Peyer's patch (tissue), 4 donors: Measurements from ENCODE around the gene TMEFF1. TPM values are rescaled to one million over a fixed set of nuclear protein-coding genes. Genes with fewer than 3 reads are reported as not detected.

ENCODE experiments used
- DNase-seq, 3 donors: peaks; one replicate each; pipeline ENCODE4 v3.0.0-alpha.2; 2017 to 2019
- H3K27ac ChIP-seq, 4 donors: fragments of 200-600 bp; sonication (generic); one replicate each; pipeline ENCODE4 v1.5.1; 2016 to 2019
- H3K27me3 ChIP-seq, 2 donors: fragments of 200-600 bp; sonication (generic); one replicate each; pipeline ENCODE4 v1.5.1; 2019
- H3K36me3 ChIP-seq, 3 donors: fragments of 200-600 bp; sonication (generic); one replicate each; pipeline ENCODE4 v1.5.1; 2016 to 2019
- H3K4me1 ChIP-seq, 4 donors: fragments of 200-600 bp; sonication (generic); one replicate each; pipeline ENCODE4 v1.5.1; 2016 to 2019
- H3K4me3 ChIP-seq, 4 donors: fragments of 200-600 bp; sonication (generic); 1 replicate in 3 of 4; 2 replicates in 1 of 4; pipeline ENCODE4 v1.5.1; 2016 to 2019; ENCODE audit warnings: mild to moderate bottlenecking in 1 of 4
- H3K9me3 ChIP-seq, 4 donors: fragments of 200-600 bp; sonication (generic); one replicate each; pipeline ENCODE4 v1.5.1; 2016 to 2019; ENCODE audit warnings: mild to moderate bottlenecking in 1 of 4
- POLR2A ChIP-seq, 2 donors: fragments of 450-650 bp; IDR thresholded peaks; one replicate each; pipeline ENCODE4 v1.5.1; 2017; ENCODE audit warnings: antibody characterized with exemption in 2 of 2, mild to moderate bottlenecking in 2 of 2, moderate library complexity in 2 of 2
- total RNA-seq, 4 donors: library from RNA; depleted of rRNA; stranded (reverse); fragments of >200 nt; gene quantifications; one replicate each; pipeline ENCODE4 v1.1.0, GENCODE V29; 2016
- TF ChIP-seq, protein P1 (sequence below), 6 experiments: fragments of 450-650 bp in 4 of 6; fragments of 200-600 bp in 2 of 6; sonication (generic) in 1 of 6; IDR thresholded peaks; one replicate each; pipeline ENCODE4 v1.5.1; 2017 to 2019; ENCODE audit warnings: antibody characterized with exemption in 6 of 6, mild to moderate bottlenecking in 3 of 6, moderate library complexity in 1 of 6

TMEFF1 gene
- total RNA-seq, 4 donors from 2014 or later = 0.40 TPM; not detected in 3

DNA sequence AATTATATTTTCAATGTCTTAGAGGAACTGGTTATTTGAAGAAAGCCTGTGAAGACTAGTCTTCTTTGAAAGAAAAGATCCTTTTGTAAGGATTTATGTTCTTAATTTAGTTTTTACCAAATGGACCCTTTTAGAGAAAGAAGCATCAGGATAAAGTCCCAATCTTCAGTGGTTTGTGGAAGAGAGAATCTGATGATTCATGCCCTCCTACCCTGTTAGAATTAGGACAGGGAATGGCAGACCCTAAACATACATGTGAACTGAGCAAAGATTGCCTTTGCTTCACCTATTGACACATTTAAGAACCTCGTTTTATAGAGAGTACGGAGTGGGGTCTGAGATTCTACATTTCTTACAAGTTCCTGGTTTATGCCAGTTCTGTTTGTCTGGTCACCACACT lies 20.1 kb upstream of the TMEFF1 start:
- no peaks in the 10 kb centered on the region for H3K27me3 ChIP-seq
- no peak overlapping the region for H3K4me3 ChIP-seq
- DNase-seq = no peak
- no peak for TF ChIP-seq POLR2A (IDR thresholded peaks at IDR 0.05)
- TF ChIP-seq, protein P1, sequence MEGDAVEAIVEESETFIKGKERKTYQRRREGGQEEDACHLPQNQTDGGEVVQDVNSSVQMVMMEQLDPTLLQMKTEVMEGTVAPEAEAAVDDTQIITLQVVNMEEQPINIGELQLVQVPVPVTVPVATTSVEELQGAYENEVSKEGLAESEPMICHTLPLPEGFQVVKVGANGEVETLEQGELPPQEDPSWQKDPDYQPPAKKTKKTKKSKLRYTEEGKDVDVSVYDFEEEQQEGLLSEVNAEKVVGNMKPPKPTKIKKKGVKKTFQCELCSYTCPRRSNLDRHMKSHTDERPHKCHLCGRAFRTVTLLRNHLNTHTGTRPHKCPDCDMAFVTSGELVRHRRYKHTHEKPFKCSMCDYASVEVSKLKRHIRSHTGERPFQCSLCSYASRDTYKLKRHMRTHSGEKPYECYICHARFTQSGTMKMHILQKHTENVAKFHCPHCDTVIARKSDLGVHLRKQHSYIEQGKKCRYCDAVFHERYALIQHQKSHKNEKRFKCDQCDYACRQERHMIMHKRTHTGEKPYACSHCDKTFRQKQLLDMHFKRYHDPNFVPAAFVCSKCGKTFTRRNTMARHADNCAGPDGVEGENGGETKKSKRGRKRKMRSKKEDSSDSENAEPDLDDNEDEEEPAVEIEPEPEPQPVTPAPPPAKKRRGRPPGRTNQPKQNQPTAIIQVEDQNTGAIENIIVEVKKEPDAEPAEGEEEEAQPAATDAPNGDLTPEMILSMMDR (IDR thresholded peaks at IDR 0.05) = no peak
- no peaks in the 10 kb centered on the region for H3K4me1 ChIP-seq
- H3K27ac ChIP-seq = no peak overlapping the region
- H3K36me3 ChIP-seq = no peaks in the 10 kb centered on the region
- no peaks in the 10 kb centered on the region for H3K9me3 ChIP-seq

DNA sequence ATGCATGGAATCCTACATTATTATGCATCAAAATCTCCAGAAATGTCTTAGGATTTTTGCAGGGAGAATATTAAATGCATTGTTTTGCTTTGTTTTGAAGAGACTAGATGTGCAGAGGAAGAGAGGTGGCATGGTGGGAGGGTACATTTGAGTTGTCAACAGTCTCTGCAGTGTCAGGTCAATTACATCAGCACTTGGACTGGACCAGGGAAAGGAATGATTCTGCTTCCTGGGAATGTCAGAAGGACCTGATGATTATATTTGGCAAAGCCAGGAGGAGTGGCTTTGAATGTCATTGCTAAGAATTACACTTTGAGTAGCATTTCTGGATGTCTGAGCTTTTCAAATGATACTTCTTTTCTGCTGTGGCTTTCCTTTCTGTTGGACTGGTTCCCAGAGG lies 17.5 kb upstream of the TMEFF1 start:
- no peaks in the 10 kb centered on the region for H3K4me1 ChIP-seq
- no peaks in the 10 kb centered on the region for H3K36me3 ChIP-seq

DNA sequence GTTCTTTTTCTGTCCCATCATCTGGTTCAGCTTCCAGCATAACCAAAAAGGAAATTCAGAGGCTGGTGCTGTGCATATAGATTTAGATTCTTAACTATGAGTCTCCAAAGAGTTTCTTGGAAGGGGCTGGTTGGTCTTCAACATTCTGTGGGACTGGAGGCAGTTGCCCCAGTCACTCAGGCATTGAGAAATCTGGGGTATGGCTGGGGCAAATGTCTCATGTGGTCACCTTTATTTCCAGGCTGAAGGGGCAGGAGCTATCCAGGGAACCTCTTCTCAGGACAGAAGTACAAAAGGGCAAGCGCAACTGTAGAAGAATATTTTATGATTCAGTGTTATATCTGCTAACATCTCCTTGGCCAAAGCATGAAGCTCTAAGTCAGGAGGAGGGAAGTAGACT lies 15.4 kb upstream of the TMEFF1 start:
- no peak overlapping the region for H3K27ac ChIP-seq
- H3K27me3 ChIP-seq = no peaks in the 10 kb centered on the region
- no peaks in the 10 kb centered on the region for H3K36me3 ChIP-seq
- no peak for TF ChIP-seq POLR2A (IDR thresholded peaks at IDR 0.05)
- TF ChIP-seq, protein P1 (IDR thresholded peaks at IDR 0.05) = no peak
- H3K9me3 ChIP-seq = no peaks in the 10 kb centered on the region
- H3K4me3 ChIP-seq = no peak overlapping the region
- DNase-seq = no peak
- no peaks in the 10 kb centered on the region for H3K4me1 ChIP-seq

More for the DNA sequence above, 17.5 kb upstream of the TMEFF1 start:
- TF ChIP-seq POLR2A (IDR thresholded peaks at IDR 0.05) = no peak
- TF ChIP-seq, protein P1 (IDR thresholded peaks at IDR 0.05) = no peak
- Histone ChIP-seq H3K27ac (no peak overlapping the region), H3K27me3 (no peaks in the 10 kb centered on the region), H3K4me3 (no peak overlapping the region), H3K9me3 (no peaks in the 10 kb centered on the region)
- no peak for DNase-seq

DNA sequence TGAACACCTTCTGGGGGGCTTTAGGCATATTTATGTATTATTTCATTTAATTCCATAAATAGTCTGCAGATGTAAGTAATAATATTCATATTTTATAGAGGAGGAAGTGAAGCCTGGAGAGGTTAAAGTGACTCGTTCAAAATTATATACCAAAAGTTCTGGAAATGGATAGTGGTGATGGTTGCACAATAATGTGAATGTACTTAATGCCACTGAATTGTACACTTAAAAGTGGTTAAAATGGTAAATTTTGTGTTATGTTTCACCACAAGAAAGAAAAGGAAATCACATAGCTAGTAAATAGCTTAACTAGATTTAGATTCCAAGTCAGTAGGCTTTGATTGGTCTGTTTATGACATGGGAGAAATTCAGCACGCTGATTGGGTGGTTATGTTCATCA lies 13.0 kb upstream of the TMEFF1 start:
- no peak overlapping the region for H3K27ac ChIP-seq
- H3K9me3 ChIP-seq = no peaks in the 10 kb centered on the region
- no peaks in the 10 kb centered on the region for H3K27me3 ChIP-seq
- no peak overlapping the region for H3K4me3 ChIP-seq
- H3K36me3 ChIP-seq = no peaks in the 10 kb centered on the region
- H3K4me1 ChIP-seq = no peaks in the 10 kb centered on the region
- no peak for DNase-seq
- TF ChIP-seq, protein P1 (IDR thresholded peaks at IDR 0.05) = no peak
- TF ChIP-seq POLR2A (IDR thresholded peaks at IDR 0.05) = no peak

DNA sequence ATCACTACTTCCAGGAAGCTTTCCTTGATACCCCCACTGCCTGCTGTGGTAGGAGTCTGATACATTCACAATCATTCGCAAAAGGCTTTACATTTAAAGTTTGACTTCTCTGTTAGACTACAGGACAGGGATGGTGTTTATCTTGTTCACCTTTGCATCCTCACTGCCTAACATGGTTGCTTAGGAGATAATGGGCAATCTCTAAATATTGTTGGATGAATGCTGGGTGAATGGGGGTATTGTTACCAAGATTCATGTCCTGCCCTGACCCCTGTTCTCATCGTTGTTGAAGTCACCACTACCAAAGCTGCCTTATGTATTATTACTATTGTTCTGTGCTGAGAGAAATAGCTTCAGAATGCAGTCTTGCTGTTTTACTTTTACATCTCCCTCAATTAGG lies 7.7 kb upstream of the TMEFF1 start:
- Histone ChIP-seq H3K27ac (no peak overlapping the region), H3K4me3 (no peak overlapping the region), H3K4me1 (no peaks in the 10 kb centered on the region), H3K9me3 (no peaks in the 10 kb centered on the region), H3K36me3 (no peaks in the 10 kb centered on the region), H3K27me3 (no peaks in the 10 kb centered on the region)
- no peak for DNase-seq
- TF ChIP-seq, protein P1 (IDR thresholded peaks at IDR 0.05) = no peak
- no peak for TF ChIP-seq POLR2A (IDR thresholded peaks at IDR 0.05)

DNA sequence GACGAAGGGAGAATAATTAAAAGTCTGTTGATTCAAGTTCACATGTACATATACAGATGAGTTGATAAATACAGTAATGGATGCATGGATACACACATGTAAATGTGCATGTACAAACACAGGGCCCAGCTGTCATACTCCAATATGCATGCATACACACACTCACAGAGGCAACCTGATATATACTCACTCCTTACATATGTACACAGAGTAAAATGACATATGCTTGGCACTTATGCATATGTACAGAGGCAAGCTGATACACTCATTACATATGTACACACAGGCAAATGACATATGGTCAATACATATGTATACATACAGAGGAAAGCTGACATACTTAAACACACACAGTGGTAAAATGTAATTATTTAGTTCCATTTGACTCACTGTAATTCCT lies 7.2 kb upstream of the TMEFF1 start:
- Histone ChIP-seq H3K4me1 (no peaks in the 10 kb centered on the region), H3K36me3 (no peaks in the 10 kb centered on the region), H3K4me3 (no peak overlapping the region), H3K9me3 (no peaks in the 10 kb centered on the region), H3K27me3 (no peaks in the 10 kb centered on the region), H3K27ac (no peak overlapping the region)
- TF ChIP-seq, protein P1 (IDR thresholded peaks at IDR 0.05) = no peak
- no peak for TF ChIP-seq POLR2A (IDR thresholded peaks at IDR 0.05)
- no peak for DNase-seq
